T-cell (primary cell): ENCODE results near the gene MYCL. TPM values are rescaled to one million over a fixed set of nuclear protein-coding genes. Genes with fewer than 3 reads are reported as not detected.
A peak's percentile ranks its signal among the peaks of the same experiment; 100 is the strongest.

Experiments
- ATAC-seq, 4 experiments: fragments of 200-7000 bp in 3 of 4; fragments of 150-1000 bp in 1 of 4; cut with Tn5 transposase; replicated peaks in 1 of 4; 1 replicate in 3 of 4; 2 replicates in 1 of 4; pipeline ENCODE4 v1.10.0; 2021; ENCODE audit warnings: moderate library complexity in 3 of 4, mild to moderate bottlenecking in 2 of 4, moderate number of reproducible peaks in 1 of 4
- CTCF ChIA-PET, 2 donors: fragments of 300-600 bp; sonication (Branson Sonifier 250); formaldehyde crosslinking; loops; one replicate each; lab custom pipeline; 2022; ENCODE audit warnings: antibody characterized with exemption in 2 of 2; lab: Charles Lee
- POLR2A ChIA-PET, 2 donors: fragments of 300-600 bp; sonication (Branson Sonifier 250); formaldehyde crosslinking; loops; one replicate each; lab custom pipeline; 2022; ENCODE audit warnings: antibody characterized with exemption in 2 of 2; lab: Charles Lee
- DNase-seq, 35 experiments: peaks; one replicate each; pipeline versions ENCODE4 v3.0.0 to v3.0.0-alpha.2; 2013 to 2023
- H3K27ac ChIP-seq: one replicate; pipeline ENCODE4 v1.5.1; 2013; ENCODE audit warnings: low read length
- H3K27me3 ChIP-seq, 2 experiments: replicated peaks in 1 of 2; 1 replicate in 1 of 2; 2 replicates in 1 of 2; pipeline versions ENCODE4 v1.6.1 to v1.7.0; 2013; ENCODE audit warnings: low read length in 1 of 2, mixed read lengths in 1 of 2; ENCODE audit not compliant: control insufficient read depth in 2 of 2, insufficient read depth in 2 of 2; ENCODE audit errors: extremely low read depth in 1 of 2
- H3K36me3 ChIP-seq, 2 donors: 1 replicate in 1 of 2; 2 replicates in 1 of 2; pipeline versions ENCODE4 v1.6.1 to v1.7.0; 2013; ENCODE audit warnings: low read length in 1 of 2; ENCODE audit not compliant: control insufficient read depth in 2 of 2, insufficient read depth in 1 of 2; ENCODE audit errors: extremely low read depth in 1 of 2
- H3K4me1 ChIP-seq, 2 experiments: 1 replicate in 1 of 2; 2 replicates in 1 of 2; pipeline versions ENCODE4 v1.6.1 to v1.7.0; 2013; ENCODE audit warnings: low read length in 2 of 2, mixed read lengths in 1 of 2; ENCODE audit not compliant: insufficient read depth in 2 of 2, control insufficient read depth in 1 of 2; ENCODE audit errors: extremely low read depth in 1 of 2
- H3K4me3 ChIP-seq, 2 donors: 1 replicate in 1 of 2; 2 replicates in 1 of 2; pipeline versions ENCODE4 v1.5.1 to v1.7.0; 2013; ENCODE audit warnings: mild to moderate bottlenecking in 2 of 2, low read length in 1 of 2, moderate library complexity in 1 of 2; ENCODE audit not compliant: control insufficient read depth in 1 of 2; ENCODE audit errors: extremely low read depth in 1 of 2
- H3K9me3 ChIP-seq: 2 replicates; pipeline ENCODE4 v1.7.0; 2013
- H3K27ac Mint-ChIP-seq, 2 donors: one replicate each; pipeline ENCODE4 v1.8.0; 2020 to 2021; ENCODE audit warnings: mild to moderate bottlenecking in 2 of 2, mixed read lengths in 2 of 2
- H3K27me3 Mint-ChIP-seq, 2 donors: one replicate each; pipeline ENCODE4 v1.8.0; 2021 to 2022; ENCODE audit warnings: mixed read lengths in 2 of 2
- H3K36me3 Mint-ChIP-seq: one replicate; pipeline ENCODE4 v1.8.0; 2021; ENCODE audit warnings: mixed read lengths
- H3K4me1 Mint-ChIP-seq, 3 donors: one replicate each; pipeline ENCODE4 v1.8.0; 2020 to 2022; ENCODE audit warnings: mixed read lengths in 3 of 3, mild to moderate bottlenecking in 1 of 3
- H3K4me3 Mint-ChIP-seq, 3 donors: one replicate each; pipeline ENCODE4 v1.8.0; 2020 to 2022; ENCODE audit warnings: mild to moderate bottlenecking in 3 of 3, mixed read lengths in 3 of 3, moderate library complexity in 3 of 3
- H3K9me3 Mint-ChIP-seq, 3 donors: one replicate each; pipeline ENCODE4 v1.8.0; 2020 to 2022; ENCODE audit warnings: mixed read lengths in 3 of 3
- WGBS: methylation state at CpG from one replicate; pipeline ENCODE4 v1.1.5; 2013; ENCODE audit warnings: missing lambda C conversion rate; ENCODE audit not compliant: insufficient coverage; 5-methylcytosine and 5-hydroxymethylcytosine counted together
- total RNA-seq, 35 experiments: library from RNA in 6 of 35; stranded (reverse) in 6 of 35; fragments of 120-200 nt in 1 of 35; gene quantifications; one replicate each; pipeline versions ENCODE4 v1.2.1 to v1.2.4 and lab custom pipeline; 2013 to 2026

Gene MYCL
- total RNA-seq, 5 donors from 2014 or later (not counting 1 experiment from before 2014, with no cell fraction given): 0.13 to 0.38 (median 0.22) TPM

DNA sequence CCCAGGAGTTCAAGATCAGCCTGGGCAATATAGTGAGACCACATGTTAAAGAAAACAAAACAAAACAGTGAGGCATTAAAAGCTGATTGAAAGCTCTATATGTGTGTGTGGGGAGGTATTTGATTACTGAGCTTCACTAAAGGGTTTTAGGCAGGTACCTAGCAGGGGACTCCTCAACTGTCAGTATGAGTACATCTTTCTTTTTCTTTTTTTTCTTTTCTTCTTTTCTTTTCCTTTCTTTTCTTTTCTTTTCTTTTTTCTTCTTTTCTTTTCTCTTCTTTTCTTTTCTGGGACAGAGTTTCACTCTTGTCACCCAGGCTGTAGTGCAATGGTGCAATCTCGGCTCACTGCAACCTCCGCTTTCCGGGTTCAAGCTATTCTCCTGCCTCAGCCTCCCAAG is 8.5 kb upstream of the MYCL start:
- Histone ChIP-seq H3K9me3 (no peaks in the 10 kb centered on the region), H3K36me3 (no peaks in the 10 kb centered on the region), H3K27ac (no peak overlapping the region), H3K27me3 (peaks cover 0 to 18% of the 10 kb centered on the region in 2 experiments), H3K4me3 (no peak overlapping the region), H3K4me1 (no peaks in the 10 kb centered on the region)
- H3K9me3 Mint-ChIP-seq: peaks cover 5 to 6% (median 6%) of the 10 kb centered on the region in 3 donors
- peak overlapping the region in 1 of 2 donors; percentile 11 for H3K27ac Mint-ChIP-seq
- H3K4me1 Mint-ChIP-seq: no peaks in the 10 kb centered on the region
- POLR2A ChIA-PET: interaction anchor here in 1 of 2 donors (0.6 kb wide), 1 partner anchor 273 kb away, joined by 3 read pairs; no protein-coding TSS in a partner anchor
- no peak overlapping the region for H3K4me3 Mint-ChIP-seq
- ATAC-seq (no peak), DNase-seq (no peak)
- 100% methylated on average over 3 of the region's 3 CpGs for WGBS
- H3K36me3 Mint-ChIP-seq: no peaks in the 10 kb centered on the region
- CTCF ChIA-PET: interaction anchor here (0.7 to 1.6 kb wide), 2 partner anchors 8 kb away, joined by 3 to 4 read pairs; no protein-coding TSS in a partner anchor
- H3K27me3 Mint-ChIP-seq: peaks cover 19 to 42% of the 10 kb centered on the region in 2 donors

GRCh38 chr1:39908534-39908933 is 6.8 kb upstream of the MYCL start:
- Mint-ChIP-seq H3K27ac (no peak overlapping the region), H3K27me3 (peaks cover 30 to 54% of the 10 kb centered on the region in 2 donors), H3K4me3 (no peak overlapping the region), H3K9me3 (peaks cover 5 to 6% (median 6%) of the 10 kb centered on the region in 3 donors), H3K4me1 (no peaks in the 10 kb centered on the region), H3K36me3 (no peaks in the 10 kb centered on the region)
- Histone ChIP-seq H3K4me3 (no peak overlapping the region), H3K9me3 (no peaks in the 10 kb centered on the region), H3K27ac (no peak overlapping the region), H3K27me3 (peaks cover 2 to 26% of the 10 kb centered on the region in 2 experiments), H3K36me3 (no peaks in the 10 kb centered on the region), H3K4me1 (no peaks in the 10 kb centered on the region)
- ChIA-PET CTCF (interaction anchor here (0.5 to 0.6 kb wide), 2 partner anchors 44 to 926 kb away, joined by 5 to 12 read pairs; no protein-coding TSS in a partner anchor), POLR2A (no interaction called here)
- DNase-seq: no peak
- no peak for ATAC-seq
- 80% methylated on average over 1 of the region's 2 CpGs for WGBS

GRCh38 chr1:39907528-39908453 is 6.1 kb upstream of the MYCL start:
- H3K4me1 Mint-ChIP-seq: no peaks in the 10 kb centered on the region
- peaks cover 37 to 61% of the 10 kb centered on the region in 2 donors for H3K27me3 Mint-ChIP-seq
- CTCF ChIA-PET: interaction anchor here (0.5 to 0.7 kb wide), 3 partner anchors 44 to 926 kb away, joined by 3 to 12 read pairs (median 5); no protein-coding TSS in a partner anchor
- DNase-seq (no peak), ATAC-seq (no peak)
- Histone ChIP-seq H3K27ac (no peak overlapping the region), H3K4me1 (no peaks in the 10 kb centered on the region), H3K27me3 (peaks cover 6 to 33% of the 10 kb centered on the region in 2 experiments), H3K36me3 (no peaks in the 10 kb centered on the region), H3K9me3 (no peaks in the 10 kb centered on the region), H3K4me3 (peak overlapping the region in 1 of 2 donors; percentile 21)
- POLR2A ChIA-PET: no interaction called here
- peaks cover 5 to 6% (median 6%) of the 10 kb centered on the region in 3 donors for H3K9me3 Mint-ChIP-seq
- no peak overlapping the region for H3K27ac Mint-ChIP-seq
- no peak overlapping the region for H3K4me3 Mint-ChIP-seq
- WGBS: no CpG with 5 or more reads among the region's 3 CpGs
- H3K36me3 Mint-ChIP-seq: no peaks in the 10 kb centered on the region

- H3K36me3 ChIP-seq: no peaks in the 10 kb centered on the region
- WGBS: no CpG with 5 or more reads among the region's 4 CpGs
- Mint-ChIP-seq H3K4me1 (peaks cover 0 to 6% (median 5%) of the 10 kb centered on the region in 3 donors), H3K9me3 (peaks cover 5 to 6% (median 6%) of the 10 kb centered on the region in 3 donors), H3K4me3 (no peak overlapping the region), H3K27me3 (peaks cover 38 to 59% of the 10 kb centered on the region in 2 donors), H3K27ac (no peak overlapping the region), H3K36me3 (no peaks in the 10 kb centered on the region)
- peaks cover 15 to 44% of the 10 kb centered on the region in 2 experiments for H3K27me3 ChIP-seq
- ChIA-PET POLR2A (no interaction called here), CTCF (no interaction called here)
- H3K27ac ChIP-seq: no peak overlapping the region
- ATAC-seq (no peak), DNase-seq (no peak)
- H3K4me1 ChIP-seq: peaks cover 5 to 17% of the 10 kb centered on the region in 2 experiments
- H3K9me3 ChIP-seq: no peaks in the 10 kb centered on the region
- H3K4me3 ChIP-seq: no peak overlapping the region
Observed at GRCh38 chr1:39905172-39905571, 3.5 kb upstream of the MYCL start.

DNA sequence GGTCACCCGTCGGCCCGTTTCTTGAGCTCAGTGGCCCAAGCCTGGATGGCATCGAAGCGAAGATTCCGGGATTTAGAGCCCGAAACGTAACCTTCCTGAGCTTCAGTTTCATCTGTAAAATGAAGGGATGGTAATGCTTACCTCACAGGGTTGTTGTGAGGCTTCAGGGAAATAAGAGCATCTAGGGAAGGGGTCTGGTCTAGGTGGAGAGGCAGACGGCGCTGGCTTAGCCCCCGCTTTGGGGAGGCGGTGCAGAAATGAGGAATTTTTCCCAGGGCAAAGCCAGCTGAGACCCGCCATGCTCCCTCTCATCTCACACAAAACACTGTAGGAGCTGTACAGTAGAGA is 717 bp upstream of the MYCL start:
- Histone ChIP-seq H3K27me3 (peaks cover 25 to 58% of the 10 kb centered on the region in 2 experiments), H3K27ac (no peak overlapping the region), H3K4me1 (peaks cover 5 to 17% of the 10 kb centered on the region in 2 experiments), H3K4me3 (peak overlapping the region; percentile 63 to 78), H3K36me3 (no peaks in the 10 kb centered on the region), H3K9me3 (no peaks in the 10 kb centered on the region)
- peak in 3 of 4 experiments; percentile 13 to 22 (median 13) for ATAC-seq
- Mint-ChIP-seq H3K36me3 (no peaks in the 10 kb centered on the region), H3K27ac (no peak overlapping the region), H3K4me3 (peak overlapping the region; percentile 67 to 74 (median 70)), H3K4me1 (peaks cover 0 to 6% (median 5%) of the 10 kb centered on the region in 3 donors), H3K27me3 (peaks cover 42 to 59% of the 10 kb centered on the region in 2 donors), H3K9me3 (no peaks in the 10 kb centered on the region)
- CTCF ChIA-PET: interaction anchor here (0.5 to 1.6 kb wide), 14 partner anchors 8 to 1845 kb away, joined by 3 to 10 read pairs (median 3); no protein-coding TSS in a partner anchor
- no peak for DNase-seq
- POLR2A ChIA-PET: interaction anchor here (0.7 to 1.0 kb wide), 3 partner anchors 40 to 85 kb away, joined by 3 read pairs; no protein-coding TSS in a partner anchor
- WGBS: 4% methylated on average over 5 of the region's 13 CpGs

GRCh38 chr1:39901464-39901713 is 328 bp downstream of the MYCL start:
- H3K4me3 ChIP-seq: peak overlapping the region; percentile 36 to 78
- WGBS: under 1% methylated on average over 21 of the region's 28 CpGs
- no peak overlapping the region for H3K27ac ChIP-seq
- ChIA-PET CTCF (interaction anchor here in 1 of 2 donors (1.3 to 1.6 kb wide), 2 partner anchors 18 to 84 kb away, joined by 5 to 10 read pairs; no protein-coding TSS in a partner anchor), POLR2A (interaction anchor here in 1 of 2 donors (1.0 kb wide), 1 partner anchor 84 kb away, joined by 3 read pairs; no protein-coding TSS in a partner anchor)
- no peak for ATAC-seq
- Mint-ChIP-seq H3K36me3 (no peaks in the 10 kb centered on the region), H3K27me3 (peaks cover 47 to 60% of the 10 kb centered on the region in 2 donors), H3K27ac (no peak overlapping the region), H3K9me3 (no peaks in the 10 kb centered on the region), H3K4me1 (peaks cover 0 to 6% (median 5%) of the 10 kb centered on the region in 3 donors), H3K4me3 (peak overlapping the region in 2 of 3 donors; percentile 39 to 65)
- H3K36me3 ChIP-seq: no peaks in the 10 kb centered on the region
- H3K9me3 ChIP-seq: no peaks in the 10 kb centered on the region
- DNase-seq: peak in 3 of 35 experiments; percentile 9 to 24 (median 15)
- peaks cover 5 to 17% of the 10 kb centered on the region in 2 experiments for H3K4me1 ChIP-seq
- H3K27me3 ChIP-seq: peaks cover 25 to 64% of the 10 kb centered on the region in 2 experiments
